Motor neuron (in vitro differentiated cells): ENCODE results near the gene ZFAND3. TPM values are rescaled to one million over a fixed set of nuclear protein-coding genes. Genes with fewer than 3 reads are reported as not detected.
"Not testable (repeated sequence)": the region's sequence is repeated elsewhere in the genome, so short reads cannot be mapped to it uniquely, and the experiment has no call there.

ENCODE experiments used
- ATAC-seq, 8 experiments: fragments of 200-7000 bp; cut with Tn5 transposase; replicated peaks in 6 of 8; 2 replicates each; pipeline ENCODE4 v1.8.0; 2021; ENCODE audit warnings: mild to moderate bottlenecking in 8 of 8, moderate library complexity in 8 of 8
- H3K27ac ChIP-seq, 2 donors: fragments of 250-450 bp; sonication (Bioruptor Pico); 2 replicates each; pipeline ENCODE4 v1.9.0; 2021; ENCODE audit warnings: antibody characterized with exemption in 2 of 2, mild to moderate bottlenecking in 2 of 2, moderate library complexity in 1 of 2
- H3K4me1 ChIP-seq, 2 donors: fragments of 250-450 bp; sonication (Bioruptor Pico); replicated peaks in 1 of 2; 2 replicates each; pipeline ENCODE4 v1.6.1; 2021; ENCODE audit warnings: antibody characterized with exemption in 2 of 2, mild to moderate bottlenecking in 2 of 2, moderate library complexity in 1 of 2
- H3K4me3 ChIP-seq, 5 donors: fragments of 250-450 bp; sonication (Bioruptor Pico); 2 replicates each; pipeline ENCODE4 v1.9.0; 2021; ENCODE audit warnings: antibody characterized with exemption in 5 of 5, mild to moderate bottlenecking in 5 of 5, moderate library complexity in 4 of 5
- WGBS, 10 experiments: fragments of 450-650 bp; shearing (Covaris generic); methylation state at CpG; one replicate each; pipeline ENCODE4 v1.0.0; 2022; 5-methylcytosine and 5-hydroxymethylcytosine counted together
- in situ Hi-C, 9 experiments: fragments of 400-800 bp; cut with MboI; loops; one replicate each; pipeline ENCODE4 v1.15.0; 2021; ENCODE audit warnings: low sequenced_read_pairs in 9 of 9, low pct_unique_long_range_greater_than_20kb in 2 of 9; ENCODE audit not compliant: unreplicated experiment in 9 of 9
- total RNA-seq, 8 experiments: library from RNA; unstranded; fragments of 300-600 nt; gene quantifications; 2 replicates each; pipeline versions ENCODE4 v1.2.3 to v1.2.4, GENCODE V29; 2022

ZFAND3 gene
- total RNA-seq, 8 experiments from 2014 or later: 21.2 to 54.1 (median 39.2) TPM

DNA sequence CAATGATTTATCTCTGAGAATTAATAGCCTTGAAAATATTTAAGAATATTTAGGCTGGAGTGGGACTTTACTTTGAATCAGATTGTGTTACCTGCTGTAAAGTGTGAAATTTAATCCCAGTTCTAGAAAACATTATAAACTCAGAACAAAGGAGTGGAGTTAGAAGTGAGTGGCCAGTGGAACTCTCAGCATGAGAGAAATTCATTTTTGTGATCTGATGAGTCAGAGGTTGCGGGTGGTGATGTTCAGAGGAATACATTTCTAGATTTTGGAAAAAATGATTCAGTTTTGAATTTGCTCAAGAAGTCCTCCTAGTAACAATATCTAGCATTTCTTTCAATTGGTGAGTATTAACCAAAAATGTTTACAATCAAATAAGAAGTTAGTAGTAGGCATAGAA, 167.5 kb downstream of the ZFAND3 start:
- no peak overlapping the region for H3K27ac ChIP-seq
- in situ Hi-C loops: no loop called here
- H3K4me1 ChIP-seq: peaks cover 4 to 10% of the 10 kb centered on the region in 2 donors
- H3K4me3 ChIP-seq: no peak overlapping the region
- ATAC-seq: peak in 2 of 8 experiments; percentile 55 to 75
- WGBS, 10 experiments: 0 to 100% (median 83%) methylated on average over 1 of the region's 1 CpG; no CpG with 5 or more reads in 4 of the 10 experiments

GRCh38 chr6:37987559-37987958, 168.0 kb downstream of the ZFAND3 start:
- Histone ChIP-seq H3K4me3 (no peak overlapping the region), H3K4me1 (peaks cover 4 to 5% of the 10 kb centered on the region in 2 donors), H3K27ac (no peak overlapping the region)
- ATAC-seq: no peak
- 25 to 96% (median 82%) methylated on average over 1 to 2 of the region's 2 CpGs for WGBS, 10 experiments
- in situ Hi-C loops: no loop called here

GRCh38 chr6:37988127-37988526, 168.6 kb downstream of the ZFAND3 start:
- Histone ChIP-seq H3K27ac (no peak overlapping the region), H3K4me3 (no peak overlapping the region), H3K4me1 (peaks cover 4 to 5% of the 10 kb centered on the region in 2 donors)
- WGBS, 10 experiments: 65 to 90% (median 77%) methylated on average over 2 of the region's 2 CpGs; no CpG with 5 or more reads in 1 of the 10 experiments
- peak in 1 of 8 experiments; percentile 26 for ATAC-seq
- in situ Hi-C loops: no loop called here

DNA sequence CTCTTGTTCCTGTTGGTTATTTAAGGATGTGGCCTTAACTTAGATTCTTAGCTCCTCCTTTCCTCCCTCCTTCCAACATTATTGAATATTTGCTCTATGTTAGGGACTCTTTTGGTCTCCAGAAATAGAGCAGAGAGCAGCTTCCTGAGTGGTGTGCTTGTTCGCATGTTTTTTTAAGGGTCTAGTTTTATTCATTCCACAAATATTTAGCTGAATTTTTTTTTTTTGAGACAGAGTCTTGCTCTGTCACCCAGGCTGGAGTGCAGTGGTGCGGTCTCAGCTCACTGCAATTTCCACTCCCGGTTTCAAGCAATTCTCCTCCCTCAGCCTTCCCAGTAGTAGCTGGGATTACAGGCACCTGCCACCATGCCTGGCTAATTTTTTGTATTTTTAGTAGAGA, 169.2 kb downstream of the ZFAND3 start:
- Histone ChIP-seq H3K4me1 (peaks cover 4 to 5% of the 10 kb centered on the region in 2 donors), H3K27ac (no peak overlapping the region), H3K4me3 (no peak overlapping the region)
- 22 to 100% (median 68%) methylated on average over 1 to 3 of the region's 3 CpGs; no CpG with 5 or more reads in 1 of the 10 experiments for WGBS, 10 experiments
- in situ Hi-C loops: no loop called here
- ATAC-seq: no peak

GRCh38 chr6:37990762-37991525, 171.4 kb downstream of the ZFAND3 start:
- Histone ChIP-seq H3K27ac (no peak overlapping the region), H3K4me1 (peaks cover 11 to 17% of the 10 kb centered on the region in 2 donors), H3K4me3 (no peak overlapping the region)
- 38 to 89% (median 61%) methylated on average over 2 to 6 of the region's 6 CpGs; no CpG with 5 or more reads in 1 of the 10 experiments for WGBS, 10 experiments
- peak in 2 of 8 experiments; percentile 80 to 84 for ATAC-seq
- in situ Hi-C loops: no loop called here

DNA sequence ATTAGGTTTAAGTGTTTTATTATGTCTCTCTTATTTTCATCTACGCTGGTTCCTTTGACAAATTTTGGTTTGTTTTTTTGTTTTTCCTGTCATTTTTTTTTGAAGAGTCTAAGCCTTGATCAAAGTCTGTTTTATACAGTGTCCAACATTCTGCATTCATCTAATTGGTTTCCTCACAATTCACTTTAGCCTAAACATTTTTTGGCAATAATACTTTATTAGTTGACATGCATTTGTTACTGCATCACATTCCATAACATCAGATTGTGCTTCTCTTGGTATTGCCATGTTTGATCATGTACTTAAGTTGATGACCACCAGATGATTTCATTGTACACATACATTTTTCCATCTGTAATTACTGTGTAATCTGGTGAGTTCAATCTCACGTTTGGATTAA, 173.2 kb downstream of the ZFAND3 start:
- in situ Hi-C loops: no loop called here

DNA sequence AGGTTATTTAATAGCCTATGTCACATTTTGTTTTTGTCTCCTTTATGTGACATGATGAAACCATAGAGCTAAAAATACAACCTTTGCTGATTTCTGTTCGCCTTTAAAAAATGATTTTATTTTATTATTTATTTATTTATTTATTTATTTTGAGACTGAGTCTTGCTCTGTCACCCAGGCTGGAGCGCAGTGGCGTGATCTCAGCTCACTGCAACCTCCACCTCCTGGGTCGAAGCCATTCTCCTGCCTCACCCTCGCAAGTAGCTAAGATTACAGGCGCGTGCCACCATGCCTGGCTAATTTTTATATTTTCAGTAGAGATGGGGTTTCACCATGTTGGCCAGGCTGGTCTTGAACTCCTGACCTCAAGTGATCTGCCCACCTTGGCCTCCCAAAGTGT, 173.7 kb downstream of the ZFAND3 start:
- ATAC-seq, H3K4me3 ChIP-seq, H3K27ac ChIP-seq, in situ Hi-C loops: not testable (repeated sequence)
- WGBS, 10 experiments: 93 to 100% (median 99%) methylated on average over 1 to 7 of the region's 7 CpGs
- peaks cover 11 to 15% of the 10 kb centered on the region in 2 donors for H3K4me1 ChIP-seq

More for the DNA sequence above, 173.2 kb downstream of the ZFAND3 start:
- WGBS, 10 experiments: 71 to 100% (median 89%) methylated on average over 1 to 2 of the region's 2 CpGs
- H3K4me3 ChIP-seq: no peak overlapping the region
- no peak overlapping the region for H3K27ac ChIP-seq
- no peak for ATAC-seq
- H3K4me1 ChIP-seq: peaks cover 11 to 17% of the 10 kb centered on the region in 2 donors

DNA sequence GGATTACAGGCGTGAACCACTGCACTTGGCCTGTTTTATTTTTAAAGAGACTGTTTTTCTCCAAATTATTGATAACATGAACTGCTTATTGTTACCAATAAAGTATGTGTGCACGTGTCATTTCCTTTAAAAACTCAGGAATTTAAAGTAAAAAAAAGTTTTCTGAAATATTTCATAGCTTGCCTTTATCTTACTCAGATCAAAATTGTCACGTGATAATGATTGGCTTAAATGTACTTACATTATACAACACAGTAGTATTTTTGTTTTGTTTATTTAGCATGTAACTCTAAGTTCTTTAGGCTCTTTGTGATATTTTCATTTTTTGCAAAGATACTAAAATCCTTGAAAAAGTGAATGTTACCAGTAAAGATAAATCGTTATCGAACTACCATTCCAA, 174.1 kb downstream of the ZFAND3 start:
- H3K27ac ChIP-seq: no peak overlapping the region
- in situ Hi-C loops: no loop called here
- no peak overlapping the region for H3K4me3 ChIP-seq
- peaks cover 8 to 13% of the 10 kb centered on the region in 2 donors for H3K4me1 ChIP-seq
- ATAC-seq: no peak
- WGBS, 10 experiments: 90 to 100% (median 97%) methylated on average over 1 to 5 of the region's 5 CpGs

- WGBS, 10 experiments: 0 to 83% (median 48%) methylated on average over 1 to 2 of the region's 2 CpGs; no CpG with 5 or more reads in 1 of the 10 experiments
- in situ Hi-C loops: no loop called here
- H3K27ac ChIP-seq: no peak overlapping the region
- H3K4me1 ChIP-seq: peaks cover 8 to 13% of the 10 kb centered on the region in 2 donors
- peak in 5 of 8 experiments; percentile 46 to 63 (median 53) for ATAC-seq
- H3K4me3 ChIP-seq: no peak overlapping the region
Observed at GRCh38 chr6:37994223-37994622, 174.7 kb downstream of the ZFAND3 start.

DNA sequence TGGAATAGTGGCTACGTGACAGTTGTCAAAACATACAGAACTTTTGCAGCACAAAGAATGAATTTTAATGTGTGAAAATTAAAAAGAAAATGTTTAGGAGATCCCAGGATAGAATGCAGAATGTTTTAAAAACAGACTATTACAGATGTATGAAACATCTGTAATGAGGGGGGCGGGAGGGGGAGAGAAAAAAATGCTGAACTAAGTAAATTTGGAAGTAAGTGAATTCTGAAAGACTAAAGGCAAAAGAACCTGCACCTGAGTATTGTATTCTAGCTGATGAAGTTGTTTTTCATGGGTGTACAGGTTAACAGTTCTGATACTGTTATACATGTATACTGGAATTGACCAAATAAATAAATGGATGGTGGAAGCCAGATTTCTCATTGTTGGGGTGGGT, 178.8 kb downstream of the ZFAND3 start:
- Histone ChIP-seq H3K4me1 (peaks cover 14 to 16% of the 10 kb centered on the region in 2 donors), H3K27ac (no peak overlapping the region), H3K4me3 (no peak overlapping the region)
- WGBS, 10 experiments: 81 to 100% (median 87%) methylated on average over 1 to 2 of the region's 2 CpGs; no CpG with 5 or more reads in 2 of the 10 experiments
- ATAC-seq: no peak
- in situ Hi-C loops: no loop called here

GRCh38 chr6:38001386-38001785, 181.9 kb downstream of the ZFAND3 start:
- no peak overlapping the region for H3K4me3 ChIP-seq
- in situ Hi-C loops: no loop called here
- WGBS, 10 experiments: 82 to 100% (median 92%) methylated on average over 1 of the region's 1 CpG; no CpG with 5 or more reads in 4 of the 10 experiments

GRCh38 chr6:38004908-38005307, 185.4 kb downstream of the ZFAND3 start:
- peaks cover 3 to 6% of the 10 kb centered on the region in 2 donors for H3K4me1 ChIP-seq
- in situ Hi-C loops: no loop called here
- no peak overlapping the region for H3K4me3 ChIP-seq
- no peak overlapping the region for H3K27ac ChIP-seq
- ATAC-seq: no peak
- WGBS, 10 experiments: 60 to 100% (median 95%) methylated on average over 1 to 2 of the region's 2 CpGs

More at GRCh38 chr6:38001386-38001785, 181.9 kb downstream of the ZFAND3 start:
- Histone ChIP-seq H3K27ac (no peak overlapping the region), H3K4me1 (peaks cover 3 to 6% of the 10 kb centered on the region in 2 donors)
- ATAC-seq: peak in 2 of 8 experiments; percentile 19

GRCh38 chr6:38011937-38012336, 192.4 kb downstream of the ZFAND3 start:
- no peaks in the 10 kb centered on the region for H3K4me1 ChIP-seq
- in situ Hi-C loops: loop anchor here in 1 of 9 experiments (10.0 kb wide), 1 partner anchor 307 kb away; no protein-coding TSS in a partner anchor
- 33 to 73% (median 59%) methylated on average over 1 to 5 of the region's 5 CpGs for WGBS, 10 experiments
- H3K4me3 ChIP-seq: no peak overlapping the region
- H3K27ac ChIP-seq: no peak overlapping the region
- ATAC-seq: peak in 3 of 8 experiments; percentile 67 to 96 (median 92)
